ENCODE results near the gene CLRN2. TPM values are rescaled to one million over a fixed set of nuclear protein-coding genes. Genes with fewer than 3 reads are reported as not detected.

The CLRN2 gene
- total RNA-seq, 1 experiment from 2014 or later, result not detected

DNA sequence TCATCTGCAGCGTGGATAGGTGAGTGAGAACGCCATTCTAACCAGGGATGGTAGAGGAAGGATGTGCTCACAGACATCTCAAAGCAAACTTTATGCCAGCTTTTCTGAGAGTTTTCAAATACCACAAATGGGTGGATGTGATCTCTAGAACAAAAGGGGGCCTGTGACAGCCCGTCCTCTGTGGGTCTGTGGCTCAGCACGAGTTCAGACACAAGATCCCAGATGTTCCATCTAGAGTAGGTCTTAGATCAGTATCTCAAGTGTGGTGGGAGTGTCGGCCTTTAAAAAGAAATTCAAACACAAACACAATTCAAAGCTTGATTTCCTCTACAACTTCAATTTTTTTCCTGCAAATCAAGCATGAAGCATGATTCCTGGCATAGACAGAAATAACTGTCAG, 25.8 kb upstream of the CLRN2 start:
- Histone ChIP-seq H2BK5ac (ENCODE audit: insufficient read length, low read length) (no peak overlapping the region), H3K27ac (ENCODE audit: insufficient read length, low read depth, low read length) (no peak overlapping the region), H3K79me1 (ENCODE audit: insufficient read depth, low read depth, low read length, poor library complexity, severe bottlenecking) (no peaks in the 10 kb centered on the region), H2BK20ac (ENCODE audit: low read depth, low read length, poor library complexity, severe bottlenecking) (no peak overlapping the region), H2AFZ (ENCODE audit: low read length) (no peak overlapping the region), H3K18ac (ENCODE audit: insufficient read length, low read depth, low read length) (no peak overlapping the region), H3K9ac (ENCODE audit: extremely low read depth, insufficient read length, low read length) (no peak overlapping the region), H3K14ac (ENCODE audit: insufficient read depth, low read length) (no peak overlapping the region), H3K9me3 (ENCODE audit: control insufficient read depth, low read depth, low read length) (no peaks in the 10 kb centered on the region), H3K79me2 (ENCODE audit: insufficient read depth, low read length) (no peaks in the 10 kb centered on the region), H2BK12ac (ENCODE audit: insufficient read length, low read depth, low read length) (no peak overlapping the region), H4K8ac (replicated peaks; ENCODE audit: insufficient read length, low read depth, low read length) (no peak overlapping the region), H3K27me3 (ENCODE audit: insufficient read depth, low read length) (no peaks in the 10 kb centered on the region), H2AK5ac (ENCODE audit: insufficient read length, low read length) (no peak overlapping the region), H2BK120ac (ENCODE audit: low read depth, low read length, poor library complexity, severe bottlenecking) (no peak overlapping the region), H3K23ac (ENCODE audit: insufficient read length, low read depth, low read length) (no peak overlapping the region), H3K56ac (ENCODE audit: insufficient read length, low read depth, low read length) (no peak overlapping the region), H2BK15ac (ENCODE audit: low read depth, low read length) (no peak overlapping the region), H3K23me2 (ENCODE audit: insufficient read length, low read depth, low read length, poor library complexity, severe bottlenecking) (peaks cover 3% of the 10 kb centered on the region), H3T11ph (ENCODE audit: low read length) (no peak overlapping the region), H3K4me1 (ENCODE audit: insufficient read depth, low read length) (no peaks in the 10 kb centered on the region), H4K91ac (ENCODE audit: insufficient read length, low read depth, low read length) (no peak overlapping the region), H4K20me1 (ENCODE audit: control insufficient read depth, insufficient read depth, insufficient read length) (peaks cover 3% of the 10 kb centered on the region), H4K5ac (ENCODE audit: insufficient read length, low read depth, low read length) (no peak overlapping the region), H3K4me2 (ENCODE audit: insufficient read depth, insufficient read length, low read length) (no peak overlapping the region), H3K4ac (ENCODE audit: low read depth, low read length) (no peak overlapping the region)
- DNase-seq, result no peak
- Mint-ChIP-seq H3K9me3 (no peaks in the 10 kb centered on the region), H3K36me3 (ENCODE audit: insufficient read depth in 1 of 3, low read depth in 3 of 3) (peaks cover 8 to 37% (median 30%) of the 10 kb centered on the region in 3 experiments; a peak in 6 of 7 replicates), H3K4me3 (no peak overlapping the region), H3K27ac (no peak overlapping the region; a peak in 1 of 7 replicates), H3K27me3 (ENCODE audit: low read depth) (no peaks in the 10 kb centered on the region), H3K4me1 (peaks cover under 1 to 2% of the 10 kb centered on the region in 2 experiments; a peak in 2 of 4 replicates)
- no CpG with 5 or more reads among the region's 5 CpGs for WGBS (ENCODE audit: extremely low coverage, insufficient read length, low lambda C conversion rate)
- TF ChIP-seq, protein P1, sequence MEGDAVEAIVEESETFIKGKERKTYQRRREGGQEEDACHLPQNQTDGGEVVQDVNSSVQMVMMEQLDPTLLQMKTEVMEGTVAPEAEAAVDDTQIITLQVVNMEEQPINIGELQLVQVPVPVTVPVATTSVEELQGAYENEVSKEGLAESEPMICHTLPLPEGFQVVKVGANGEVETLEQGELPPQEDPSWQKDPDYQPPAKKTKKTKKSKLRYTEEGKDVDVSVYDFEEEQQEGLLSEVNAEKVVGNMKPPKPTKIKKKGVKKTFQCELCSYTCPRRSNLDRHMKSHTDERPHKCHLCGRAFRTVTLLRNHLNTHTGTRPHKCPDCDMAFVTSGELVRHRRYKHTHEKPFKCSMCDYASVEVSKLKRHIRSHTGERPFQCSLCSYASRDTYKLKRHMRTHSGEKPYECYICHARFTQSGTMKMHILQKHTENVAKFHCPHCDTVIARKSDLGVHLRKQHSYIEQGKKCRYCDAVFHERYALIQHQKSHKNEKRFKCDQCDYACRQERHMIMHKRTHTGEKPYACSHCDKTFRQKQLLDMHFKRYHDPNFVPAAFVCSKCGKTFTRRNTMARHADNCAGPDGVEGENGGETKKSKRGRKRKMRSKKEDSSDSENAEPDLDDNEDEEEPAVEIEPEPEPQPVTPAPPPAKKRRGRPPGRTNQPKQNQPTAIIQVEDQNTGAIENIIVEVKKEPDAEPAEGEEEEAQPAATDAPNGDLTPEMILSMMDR (conservative IDR thresholded peaks at IDR 0.05), result no peak

Data from H9 (cell line).